ENCODE results near the gene RNU5D-1.

- TF ChIP-seq, protein P1, sequence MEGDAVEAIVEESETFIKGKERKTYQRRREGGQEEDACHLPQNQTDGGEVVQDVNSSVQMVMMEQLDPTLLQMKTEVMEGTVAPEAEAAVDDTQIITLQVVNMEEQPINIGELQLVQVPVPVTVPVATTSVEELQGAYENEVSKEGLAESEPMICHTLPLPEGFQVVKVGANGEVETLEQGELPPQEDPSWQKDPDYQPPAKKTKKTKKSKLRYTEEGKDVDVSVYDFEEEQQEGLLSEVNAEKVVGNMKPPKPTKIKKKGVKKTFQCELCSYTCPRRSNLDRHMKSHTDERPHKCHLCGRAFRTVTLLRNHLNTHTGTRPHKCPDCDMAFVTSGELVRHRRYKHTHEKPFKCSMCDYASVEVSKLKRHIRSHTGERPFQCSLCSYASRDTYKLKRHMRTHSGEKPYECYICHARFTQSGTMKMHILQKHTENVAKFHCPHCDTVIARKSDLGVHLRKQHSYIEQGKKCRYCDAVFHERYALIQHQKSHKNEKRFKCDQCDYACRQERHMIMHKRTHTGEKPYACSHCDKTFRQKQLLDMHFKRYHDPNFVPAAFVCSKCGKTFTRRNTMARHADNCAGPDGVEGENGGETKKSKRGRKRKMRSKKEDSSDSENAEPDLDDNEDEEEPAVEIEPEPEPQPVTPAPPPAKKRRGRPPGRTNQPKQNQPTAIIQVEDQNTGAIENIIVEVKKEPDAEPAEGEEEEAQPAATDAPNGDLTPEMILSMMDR (conservative IDR thresholded peaks at IDR 0.05 in 1 of 2, IDR thresholded peaks at IDR 0.05 in 1 of 2; ENCODE audit: extremely low read depth in 1 of 2, insufficient read depth in 1 of 2, low read depth in 1 of 2, low read length in 2 of 2), result no peak
- TF ChIP-seq EZH2 (IDR thresholded peaks at IDR 0.05; ENCODE audit: borderline replicate concordance, low read length), result no peak
These were observed 23.7 kb downstream of the RNU5D-1 start for GRCh38 chr1:44707112-44707881.

Data from mammary epithelial cell (primary cell).